ENCODE data around the gene TNS3. TPM values are rescaled to one million over a fixed set of nuclear protein-coding genes. Genes with fewer than 3 reads are reported as not detected.

TNS3 gene
- total and polyA plus RNA-seq, 2 donors (not counting 3 experiments of a cell fraction or from before 2014, with no cell fraction given), result 10.4 to 45.1 TPM

DNA sequence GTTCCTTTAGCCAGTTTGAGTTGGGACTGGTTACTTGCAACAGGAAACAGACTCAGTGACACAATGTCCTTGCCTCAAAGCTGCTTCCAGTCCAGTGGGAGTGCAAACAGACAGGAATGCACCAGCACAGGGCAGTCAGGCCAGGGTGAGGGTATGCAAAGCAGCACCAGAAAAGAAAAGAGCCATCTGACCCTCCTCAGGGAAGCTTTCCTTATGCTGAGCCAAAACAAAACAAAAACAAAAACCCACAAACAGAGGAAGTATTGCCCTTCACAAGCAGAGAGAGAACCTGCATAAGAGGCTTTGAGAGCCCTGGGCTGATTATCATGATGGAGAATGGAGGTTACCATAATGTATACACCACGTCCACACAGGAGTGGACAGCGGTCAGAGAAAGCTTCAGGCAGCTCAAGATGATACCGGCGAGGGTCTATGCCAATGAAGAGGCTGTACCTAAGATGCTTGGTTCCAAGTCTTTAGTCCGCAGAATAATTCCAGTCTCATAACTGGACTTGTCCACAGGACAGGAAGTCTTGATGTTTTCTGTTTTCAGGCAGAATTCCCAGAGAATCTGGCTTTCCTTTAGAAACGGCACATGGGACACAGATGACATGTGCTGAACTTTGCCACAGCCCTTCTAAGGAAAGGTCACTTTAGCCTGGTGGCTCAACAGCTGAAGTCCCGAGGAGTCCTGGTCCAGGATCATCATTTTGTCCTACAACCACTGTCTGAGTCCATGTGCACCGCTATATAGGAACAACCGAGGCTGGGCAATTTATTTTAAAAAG, 263.3 kb downstream of the TNS3 start:
- no peak overlapping the region for H3K4me2 ChIP-seq (ENCODE audit: insufficient read depth, low read length)
- POLR2A ChIA-PET, result no interaction called here
- peaks cover 9% of the 10 kb centered on the region for H3K4me1 ChIP-seq (ENCODE audit: control insufficient read depth, extremely low read depth, insufficient read depth, low read length)
- no peaks in the 10 kb centered on the region for H3K79me2 ChIP-seq (ENCODE audit: control insufficient read depth, insufficient read depth, low read length)
- H2AFZ ChIP-seq (ENCODE audit: low read depth, low read length), result no peak overlapping the region
- BruUV-seq (replicated peaks), result no TSS peak
- no peaks in the 10 kb centered on the region for H3K9me3 ChIP-seq (replicated peaks; ENCODE audit: control insufficient read depth, insufficient read depth, low read length)
- H3K27me3 ChIP-seq (ENCODE audit: control insufficient read depth in 2 of 2, insufficient read depth in 2 of 2, low read length in 2 of 2), result no peaks in the 10 kb centered on the region
- TF ChIP-seq POLR2AphosphoS5 (IDR thresholded peaks at IDR 0.05; ENCODE audit: insufficient read depth, low read depth, low read length), result no peak
- no peak for TF ChIP-seq FOS (IDR thresholded peaks at IDR 0.05; ENCODE audit: borderline replicate concordance, insufficient read depth, low read length)
- TF ChIP-seq, protein P1, sequence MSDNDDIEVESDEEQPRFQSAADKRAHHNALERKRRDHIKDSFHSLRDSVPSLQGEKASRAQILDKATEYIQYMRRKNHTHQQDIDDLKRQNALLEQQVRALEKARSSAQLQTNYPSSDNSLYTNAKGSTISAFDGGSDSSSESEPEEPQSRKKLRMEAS (IDR thresholded peaks at IDR 0.05; ENCODE audit: insufficient read depth, insufficient read length), result no peak
- no peak for TF ChIP-seq GATA2 (IDR thresholded peaks at IDR 0.05; ENCODE audit: insufficient read depth, insufficient read length, low read depth, low read length)
- TF ChIP-seq JUN (IDR thresholded peaks at IDR 0.05; ENCODE audit: borderline replicate concordance, insufficient read depth, insufficient read length, low read depth), result no peak
- no peak overlapping the region for H3K27ac ChIP-seq (ENCODE audit: insufficient read depth, low read depth, low read length)
- H4K20me1 ChIP-seq (replicated peaks; ENCODE audit: control insufficient read depth, extremely low read depth, insufficient read depth, low read length), result no peaks in the 10 kb centered on the region
- DNase-seq (ENCODE audit: low read depth, low spot score), result no peak
- H3K9me1 ChIP-seq (replicated peaks; ENCODE audit: control insufficient read depth, extremely low read depth, insufficient read depth, low read length), result peaks cover 4% of the 10 kb centered on the region
- dilution Hi-C loops (cut with MboI; ENCODE audit: extremely low pct_ligation_motif_present, low sequenced_read_pairs) (no loop called here), intact Hi-C loops (cut with micrococcal nuclease) (no loop called here)
- no peak overlapping the region for H3K9ac ChIP-seq (replicated peaks; ENCODE audit: extremely low read depth, insufficient read depth, low read length)
- CTCF ChIA-PET, result no interaction called here
- no peak for FAIRE-seq
- no peaks in the 10 kb centered on the region for H3K36me3 ChIP-seq (ENCODE audit: control insufficient read depth in 2 of 2, extremely low read depth in 1 of 2, insufficient read depth in 2 of 2, low read length in 2 of 2)
- H3K4me3 ChIP-seq (replicated peaks in 1 of 3; ENCODE audit: insufficient read depth in 1 of 3, low read depth in 1 of 3, low read length in 3 of 3), result no peak overlapping the region

DNA sequence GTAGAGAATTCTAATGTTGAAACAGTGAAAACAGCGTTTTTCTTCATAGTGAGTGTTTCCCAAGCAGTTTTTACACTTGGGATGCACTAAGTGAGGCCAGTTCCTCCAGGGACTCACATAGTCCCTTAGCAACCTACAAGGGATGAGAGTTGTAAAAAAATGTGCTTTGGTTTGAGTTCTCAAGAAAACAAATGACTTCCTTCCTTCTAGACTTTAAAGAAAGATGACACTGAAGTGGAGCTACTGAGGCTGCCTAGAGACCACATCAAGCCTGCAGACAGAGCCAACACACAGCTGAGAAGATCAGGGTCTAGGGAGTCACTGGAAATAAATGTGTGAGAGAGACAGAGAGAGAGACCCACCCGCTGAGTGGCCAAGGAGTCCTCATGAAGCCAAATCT, 264.4 kb downstream of the TNS3 start:
- Histone ChIP-seq H3K4me3 (replicated peaks in 1 of 3; ENCODE audit: insufficient read depth in 1 of 3, low read depth in 1 of 3, low read length in 3 of 3) (no peak overlapping the region), H3K4me2 (ENCODE audit: insufficient read depth, low read length) (no peak overlapping the region), H3K9ac (replicated peaks; ENCODE audit: extremely low read depth, insufficient read depth, low read length) (no peak overlapping the region), H3K4me1 (ENCODE audit: control insufficient read depth, extremely low read depth, insufficient read depth, low read length) (peaks cover 9% of the 10 kb centered on the region), H3K9me3 (replicated peaks; ENCODE audit: control insufficient read depth, insufficient read depth, low read length) (no peaks in the 10 kb centered on the region), H3K79me2 (ENCODE audit: control insufficient read depth, insufficient read depth, low read length) (no peaks in the 10 kb centered on the region), H3K27me3 (ENCODE audit: control insufficient read depth in 2 of 2, insufficient read depth in 2 of 2, low read length in 2 of 2) (no peaks in the 10 kb centered on the region), H3K27ac (ENCODE audit: insufficient read depth, low read depth, low read length) (no peak overlapping the region), H4K20me1 (replicated peaks; ENCODE audit: control insufficient read depth, extremely low read depth, insufficient read depth, low read length) (no peaks in the 10 kb centered on the region), H2AFZ (ENCODE audit: low read depth, low read length) (no peak overlapping the region), H3K36me3 (ENCODE audit: control insufficient read depth in 2 of 2, extremely low read depth in 1 of 2, insufficient read depth in 2 of 2, low read length in 2 of 2) (peaks cover 0 to 3% of the 10 kb centered on the region in 2 experiments), H3K9me1 (replicated peaks; ENCODE audit: control insufficient read depth, extremely low read depth, insufficient read depth, low read length) (peaks cover 4% of the 10 kb centered on the region)
- TF ChIP-seq, protein P1 (IDR thresholded peaks at IDR 0.05; ENCODE audit: insufficient read depth, insufficient read length), result no peak
- TF ChIP-seq MYC (IDR thresholded peaks at IDR 0.05; ENCODE audit: low read depth, low read length), result no peak
- no peak for TF ChIP-seq POLR2AphosphoS5 (IDR thresholded peaks at IDR 0.05; ENCODE audit: insufficient read depth, low read depth, low read length)
- TF ChIP-seq GATA2 (IDR thresholded peaks at IDR 0.05; ENCODE audit: insufficient read depth, insufficient read length, low read depth, low read length), result no peak
- intact Hi-C loops (cut with micrococcal nuclease) (no loop called here), dilution Hi-C loops (cut with MboI; ENCODE audit: extremely low pct_ligation_motif_present, low sequenced_read_pairs) (no loop called here)
- DNase-seq (ENCODE audit: low read depth, low spot score) (no peak), FAIRE-seq (no peak)
- POLR2A ChIA-PET, result no interaction called here
- CTCF ChIA-PET, result no interaction called here
- BruUV-seq (replicated peaks), result no TSS peak

Data from endothelial cell of umbilical vein (primary cell).